Pancreas (tissue), 10 donors: Measurements from ENCODE around the gene CAPZA1. TPM values are rescaled to one million over a fixed set of nuclear protein-coding genes. Genes with fewer than 3 reads are reported as not detected.

ENCODE experiments used
- ATAC-seq, 4 donors: fragments of 200-7000 bp; cut with Tn5 transposase; one replicate each; pipeline versions ENCODE4 v1.8.0 to v1.9.1; 2020; ENCODE audit warnings: mild to moderate bottlenecking in 4 of 4, moderate library complexity in 4 of 4
- DNase-seq, 6 donors: peaks; one replicate each; pipeline ENCODE4 v3.0.0-alpha.2; 2020
- FAIRE-seq: peaks from 2 replicates; lab custom pipeline; 2012; peaks lifted over from hg19 to GRCh38; lab: Jason Lieb, UNC
- H3K27ac ChIP-seq, 4 donors: fragments of 200-600 bp; sonication (generic); 1 replicate in 3 of 4; 2 replicates in 1 of 4; pipeline versions ENCODE4 v1.5.0 to v1.8.0; 2020
- H3K27me3 ChIP-seq, 4 donors: fragments of 200-600 bp; one replicate each; pipeline ENCODE4 v1.8.0; 2021
- H3K36me3 ChIP-seq, 3 donors: fragments of 200-600 bp; sonication (generic) in 1 of 3; one replicate each; pipeline versions ENCODE4 v1.5.0 to v1.8.0; 2020 to 2021
- H3K4me1 ChIP-seq, 3 donors: fragments of 200-600 bp; one replicate each; pipeline ENCODE4 v1.8.0; 2021
- H3K4me3 ChIP-seq, 4 donors: fragments of 200-600 bp; sonication (generic) in 2 of 4; one replicate each; pipeline versions ENCODE4 v1.5.0 to v1.8.0; 2020 to 2021
- H3K9me3 ChIP-seq, 4 donors: fragments of 200-600 bp; one replicate each; pipeline ENCODE4 v1.8.0; 2021
- CTCF ChIP-seq, 4 donors: fragments of 200-600 bp; sonication (generic) in 3 of 4; IDR thresholded peaks; one replicate each; pipeline versions ENCODE4 v1.5.0 to v1.8.0; 2021; ENCODE audit warnings: antibody characterized with exemption in 4 of 4
- WGBS, 2 donors: extraction: QIAGEN DNeasy Blood & Tissue Kit; methylation state at CpG; one replicate each; pipeline ENCODE4 v1.1.7; 2013; 5-methylcytosine and 5-hydroxymethylcytosine counted together
- intact Hi-C, 3 donors: fragments of 100-400 bp; cut with DNase I; formaldehyde crosslinking; loops; one replicate each; pipeline versions ENCODE4 v1.11.1 to v1.14.2; 2022
- polyA plus RNA-seq, 2 donors: library from polyadenylated mRNA; stranded (reverse); fragments of 200-250 nt; gene quantifications; one replicate each; pipeline ENCODE4 v1.2.3, GENCODE V29; 2013
- total RNA-seq, 6 donors: library from RNA; stranded (reverse); fragmentation: NEBNext Ultra II Directional in 4 of 6; extraction: Animal tissue kit (Norgen Biotek cat#: 25700) in 4 of 6; gene quantifications; one replicate each; pipeline versions ENCODE4 v1.2.1 to v1.2.4, GENCODE V29; 2021 to 2023
- donor health status: healthy with polysubstance abuse.
- donor health status: DM: no; HTN: no; CAD: no; lungs with moderate emphysema.
- donor health status: DM: no; HTN: no; CAD: no.
- donor health status: control.
- donor health status: control.
- donor health status: Bipolar disorder and iron deficiency.
- donor health status: DM: yes; HTN: yes; CAD: no.
- donor health status: DM: no; HTN: no; CAD: no.
- donor health status: DM: no; HTN: no; CAD: no.
- donor health status: DM: yes; HTN: yes; CAD: no.

Gene CAPZA1
- total and polyA plus RNA-seq, 8 donors, result 27.2 to 60.5 (median 31.6) TPM

DNA sequence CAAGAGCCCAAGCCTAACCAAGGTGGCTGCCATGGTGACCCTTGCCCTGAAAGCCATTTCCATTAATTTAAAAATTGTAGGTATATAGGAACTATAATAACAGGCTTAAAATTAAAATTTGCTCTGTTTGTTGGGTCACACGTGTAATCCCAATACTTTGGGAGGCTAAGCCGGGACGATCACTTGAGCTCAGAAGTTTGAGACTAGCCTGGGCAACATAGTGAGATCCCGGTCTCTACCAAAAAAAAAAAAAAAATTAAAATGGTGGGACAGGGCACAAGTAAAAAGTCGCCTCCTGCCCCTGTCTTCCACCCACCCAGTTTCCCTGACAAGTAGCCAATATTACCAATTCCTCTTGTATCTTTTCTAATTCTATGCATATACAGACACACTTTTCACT lies 6.6 kb downstream of the CAPZA1 start:
- ATAC-seq, result no peak
- Histone ChIP-seq H3K4me1 (peaks cover 5 to 20% (median 7%) of the 10 kb centered on the region in 3 donors), H3K4me3 (no peak overlapping the region), H3K27ac (no peak overlapping the region), H3K36me3 (no peaks in the 10 kb centered on the region), H3K27me3 (no peaks in the 10 kb centered on the region), H3K9me3 (no peaks in the 10 kb centered on the region)
- 95 to 96% methylated on average over 5 of the region's 5 CpGs for WGBS, 2 donors
- FAIRE-seq, result no peak
- no peak for DNase-seq
- intact Hi-C loops, result loop anchor here in 1 of 3 donors (10.0 kb wide), 1 partner anchor 79 kb away; the partner anchor contains the start of gene RHOC
- no peak for TF ChIP-seq CTCF (IDR thresholded peaks at IDR 0.05)

DNA sequence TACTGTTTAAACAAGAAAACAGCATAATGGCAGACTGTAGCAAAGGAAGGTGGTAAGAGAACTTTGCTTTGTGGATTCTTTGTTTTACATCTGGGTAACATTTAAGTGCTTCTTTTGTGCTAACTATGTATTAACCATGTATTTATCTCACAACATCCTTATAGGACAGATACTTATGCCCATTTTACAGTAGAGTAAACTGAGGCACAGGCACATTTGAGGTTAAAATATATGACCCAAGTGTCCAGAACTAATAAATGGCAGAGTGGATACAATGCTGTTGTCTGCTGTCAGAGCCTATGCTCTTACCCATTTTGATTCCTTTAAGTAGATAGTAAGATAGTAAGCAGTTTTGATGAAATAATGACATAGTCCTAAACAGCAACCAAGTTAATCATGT lies 7.3 kb downstream of the CAPZA1 start:
- no peak for ATAC-seq
- intact Hi-C loops, result loop anchor here in 1 of 3 donors (10.0 kb wide), 1 partner anchor 78 kb away; the partner anchor contains the start of gene RHOC
- TF ChIP-seq CTCF (IDR thresholded peaks at IDR 0.05), result no peak
- no peaks in the 10 kb centered on the region for H3K9me3 ChIP-seq
- no peak for DNase-seq
- no peaks in the 10 kb centered on the region for H3K27me3 ChIP-seq
- H3K4me1 ChIP-seq, result peaks cover 0 to 13% (median 3%) of the 10 kb centered on the region in 3 donors
- H3K36me3 ChIP-seq, result no peaks in the 10 kb centered on the region
- H3K27ac ChIP-seq, result no peak overlapping the region
- no peak for FAIRE-seq
- no peak overlapping the region for H3K4me3 ChIP-seq

GRCh38 chr1:112628516-112628915 lies 8.9 kb downstream of the CAPZA1 start:
- DNase-seq (no peak), ATAC-seq (no peak), FAIRE-seq (no peak)
- Histone ChIP-seq H3K9me3 (no peaks in the 10 kb centered on the region), H3K4me3 (no peak overlapping the region), H3K27me3 (no peaks in the 10 kb centered on the region), H3K4me1 (peaks cover 0 to 6% (median 3%) of the 10 kb centered on the region in 3 donors), H3K27ac (no peak overlapping the region), H3K36me3 (no peaks in the 10 kb centered on the region)
- 82 to 87% methylated on average over 2 of the region's 2 CpGs for WGBS, 2 donors
- intact Hi-C loops, result loop anchor here in 1 of 3 donors (10.0 kb wide), 1 partner anchor 76 kb away; the partner anchor contains the start of gene RHOC
- TF ChIP-seq CTCF (IDR thresholded peaks at IDR 0.05), result no peak

GRCh38 chr1:112629256-112629655 lies 9.6 kb downstream of the CAPZA1 start:
- FAIRE-seq (no peak), ATAC-seq (no peak), DNase-seq (no peak)
- intact Hi-C loops, result loop anchor here in 1 of 3 donors (10.0 kb wide), 1 partner anchor 76 kb away; the partner anchor contains the start of gene RHOC
- H3K27ac ChIP-seq, result no peak overlapping the region
- no peaks in the 10 kb centered on the region for H3K9me3 ChIP-seq
- no peak overlapping the region for H3K4me3 ChIP-seq
- no peaks in the 10 kb centered on the region for H3K27me3 ChIP-seq
- no peaks in the 10 kb centered on the region for H3K36me3 ChIP-seq
- H3K4me1 ChIP-seq, result peaks cover 0 to 8% (median 6%) of the 10 kb centered on the region in 3 donors
- TF ChIP-seq CTCF (IDR thresholded peaks at IDR 0.05), result no peak

GRCh38 chr1:112633628-112634027 lies 14.0 kb downstream of the CAPZA1 start:
- no peak for FAIRE-seq
- Histone ChIP-seq H3K4me1 (peaks cover 6 to 41% (median 23%) of the 10 kb centered on the region in 3 donors), H3K27ac (no peak overlapping the region), H3K9me3 (no peaks in the 10 kb centered on the region), H3K27me3 (no peaks in the 10 kb centered on the region), H3K36me3 (no peaks in the 10 kb centered on the region), H3K4me3 (no peak overlapping the region)
- WGBS, 2 donors, result 92 to 97% methylated on average over 2 of the region's 2 CpGs
- DNase-seq, result no peak
- no peak for ATAC-seq
- TF ChIP-seq CTCF (IDR thresholded peaks at IDR 0.05), result no peak
- intact Hi-C loops, result no loop called here
